Amniotic epithelial cell (primary cell): Measurements from ENCODE around the gene FOSB.
A peak's percentile ranks its signal among the peaks of the same experiment; 100 is the strongest.

ENCODE experiments used
- DNase-seq: peaks from one replicate; pipeline ENCODE4 v3.0.0-alpha.2; 2010; ENCODE audit warnings: low read depth

Gene FOSB

GRCh38 chr19:45468803-45469131, 971 bp downstream of the FOSB start:
- DNase-seq = peak; percentile 20

- DNase-seq = peak; percentile 88
Observed at GRCh38 chr19:45469132-45469944, 1.5 kb downstream of the FOSB start.

- peak; percentile 37 for DNase-seq
Observed at GRCh38 chr19:45469945-45470761, 2.4 kb downstream of the FOSB start.

GRCh38 chr19:45470762-45471081, 2.9 kb downstream of the FOSB start:
- no peak for DNase-seq

GRCh38 chr19:45471111-45471930, 3.5 kb downstream of the FOSB start:
- no peak for DNase-seq

GRCh38 chr19:45471931-45472562, 4.3 kb downstream of the FOSB start:
- DNase-seq = no peak

- DNase-seq = no peak
Observed at GRCh38 chr19:45472563-45473366, 5.0 kb downstream of the FOSB start.

- DNase-seq = no peak
Observed at GRCh38 chr19:45473367-45473681, 5.5 kb downstream of the FOSB start.

- no peak for DNase-seq
Observed at GRCh38 chr19:45473682-45474605, 6.1 kb downstream of the FOSB start.

GRCh38 chr19:45474606-45475521, 7.1 kb downstream of the FOSB start:
- DNase-seq = no peak

- no peak for DNase-seq
Observed at GRCh38 chr19:45475537-45476291, 7.9 kb downstream of the FOSB start.

- DNase-seq = no peak
Observed at GRCh38 chr19:45476304-45476703, 8.5 kb downstream of the FOSB start.

- DNase-seq = no peak
Observed at GRCh38 chr19:45477186-45477585, 9.4 kb downstream of the FOSB start.

GRCh38 chr19:45477713-45478453, 10.1 kb downstream of the FOSB start:
- DNase-seq = no peak

GRCh38 chr19:45478454-45479238, 10.8 kb downstream of the FOSB start:
- DNase-seq = peak; percentile 94

GRCh38 chr19:45483033-45483432, 15.2 kb downstream of the FOSB start:
- DNase-seq = no peak
